Smooth muscle cell (in vitro differentiated cells): Measurements from ENCODE around the gene OSTC. TPM values are rescaled to one million over a fixed set of nuclear protein-coding genes. Genes with fewer than 3 reads are reported as not detected.

ENCODE experiments used
- DNase-seq: peaks from one replicate; lab custom pipeline; 2025; ENCODE audit not compliant: unreplicated experiment; lab: John Stamatoyannopoulos, UW
- H2AFZ ChIP-seq: fragments of 200-600 bp; sonication (generic); 2 replicates; pipeline ENCODE4 v1.6.0; 2016; ENCODE audit warnings: antibody characterized with exemption, low read depth, mild to moderate bottlenecking
- H3F3A ChIP-seq: fragments of 200-600 bp; sonication (generic); 2 replicates; pipeline ENCODE4 v1.6.0; 2017; ENCODE audit warnings: antibody characterized with exemption, low read depth
- H3K27ac ChIP-seq: fragments of 200-600 bp; sonication (generic); 2 replicates; pipeline ENCODE4 v1.5.1; 2016; ENCODE audit warnings: low read depth, mild to moderate bottlenecking
- H3K27me3 ChIP-seq: fragments of 200-600 bp; sonication (generic); 2 replicates; pipeline ENCODE4 v1.6.1; 2016; ENCODE audit warnings: low read depth, mild to moderate bottlenecking
- H3K36me3 ChIP-seq: fragments of 200-600 bp; sonication (generic); 2 replicates; pipeline ENCODE4 v1.5.1; 2016; ENCODE audit warnings: low read depth
- H3K4me1 ChIP-seq: fragments of 200-600 bp; sonication (generic); 2 replicates; pipeline ENCODE4 v1.5.1; 2016; ENCODE audit warnings: low read depth
- H3K4me2 ChIP-seq: fragments of 200-600 bp; sonication (generic); 2 replicates; pipeline ENCODE4 v1.6.0; 2016; ENCODE audit warnings: mild to moderate bottlenecking
- H3K4me3 ChIP-seq: fragments of 200-600 bp; sonication (generic); 2 replicates; pipeline ENCODE4 v1.5.1; 2016; ENCODE audit warnings: mild to moderate bottlenecking
- H3K79me2 ChIP-seq: fragments of 200-600 bp; sonication (generic); 2 replicates; pipeline ENCODE4 v1.6.0; 2016; ENCODE audit warnings: low read depth, mild to moderate bottlenecking
- H3K9ac ChIP-seq: fragments of 200-600 bp; sonication (generic); 2 replicates; pipeline ENCODE4 v1.6.0; 2016; ENCODE audit warnings: low read depth
- H3K9me3 ChIP-seq: fragments of 200-600 bp; sonication (generic); replicated peaks from 2 replicates; pipeline ENCODE4 v1.5.1; 2016; ENCODE audit warnings: low read depth
- H4K20me1 ChIP-seq: fragments of 200-600 bp; sonication (generic); 2 replicates; pipeline ENCODE4 v1.6.0; 2016; ENCODE audit warnings: low read depth
- CTCF ChIP-seq: fragments of 200-600 bp; sonication (generic); IDR thresholded peaks from 2 replicates; pipeline ENCODE4 v1.5.1; 2017; ENCODE audit warnings: borderline replicate concordance, mild to moderate bottlenecking, antibody characterized with exemption; ENCODE audit not compliant: insufficient read depth, poor library complexity, severe bottlenecking
- WGBS: methylation state at CpG from one replicate; pipeline ENCODE4 v1.1.7; 2016; ENCODE audit warnings: low lambda C conversion rate; 5-methylcytosine and 5-hydroxymethylcytosine counted together
- polyA plus RNA-seq: library from polyadenylated mRNA; unstranded; fragments of >200 nt; fragmentation: Nextera tagmentation; extraction: Ambion mirVana; gene quantifications from 2 replicates; pipeline ENCODE4 v1.2.1, GENCODE V29; 2016
- total RNA-seq: library from RNA; depleted of rRNA; stranded (reverse); fragments of >200 nt; gene quantifications from 2 replicates; pipeline ENCODE4 v1.2.3, GENCODE V29; 2014

Gene OSTC
- total and polyA plus RNA-seq, 2 experiments from 2014 or later, result 754 to 765 TPM

- peaks cover 7% of the 10 kb centered on the region for H3F3A ChIP-seq
- peak overlapping the region; percentile 92 for H3K4me2 ChIP-seq
- peaks cover 41% of the 10 kb centered on the region for H3K79me2 ChIP-seq
- no peak for TF ChIP-seq CTCF
- H3K4me3 ChIP-seq, result peak overlapping the region; percentile 84
- H3K36me3 ChIP-seq, result peaks cover 15% of the 10 kb centered on the region
- H4K20me1 ChIP-seq, result peaks cover 39% of the 10 kb centered on the region
- H2AFZ ChIP-seq, result peak overlapping the region; percentile 98
- peaks cover 7% of the 10 kb centered on the region for H3K9me3 ChIP-seq
- peak overlapping the region; percentile 59 for H3K27ac ChIP-seq
- 73% methylated on average over 7 of the region's 7 CpGs for WGBS
- H3K27me3 ChIP-seq, result no peaks in the 10 kb centered on the region
- H3K4me1 ChIP-seq, result peaks cover 22% of the 10 kb centered on the region
- no peak for DNase-seq
- H3K9ac ChIP-seq, result peak overlapping the region; percentile 47
These were observed 30.9 kb upstream of the OSTC start for GRCh38 chr4:108619372-108620100.

- TF ChIP-seq CTCF, result no peak
- under 1% methylated on average over 32 of the region's 32 CpGs for WGBS
These were observed 30.1 kb upstream of the OSTC start, which contains the start of gene RPL34 for GRCh38 chr4:108620101-108620932. TSS of gene RPL34 (plus strand) at chr4:108620576. CDS start at chr4:108621960, 1,384 bp downstream.

GRCh38 chr4:108620933-108621905, 29.2 kb upstream of the OSTC start:
- Histone ChIP-seq H3K27me3 (no peaks in the 10 kb centered on the region), H3K4me1 (peaks cover 22% of the 10 kb centered on the region), H3F3A (peaks cover 7% of the 10 kb centered on the region), H3K4me3 (peak overlapping the region; percentile 84), H3K9me3 (no peaks in the 10 kb centered on the region), H3K79me2 (peaks cover 46% of the 10 kb centered on the region), H3K27ac (peak overlapping the region; percentile 80), H3K4me2 (peak overlapping the region; percentile 94), H2AFZ (peak overlapping the region; percentile 90), H3K36me3 (peaks cover 28% of the 10 kb centered on the region), H3K9ac (peak overlapping the region; percentile 93), H4K20me1 (peaks cover 56% of the 10 kb centered on the region)
- 9% methylated on average over 23 of the region's 23 CpGs for whole genome bisulfite sequencing
- DNase-seq, result no peak
- TF ChIP-seq CTCF, result no peak

More at GRCh38 chr4:108620101-108620932, 30.1 kb upstream of the OSTC start, which contains the start of gene RPL34:
- H3K27ac ChIP-seq, result peak within 1 kb of the TSS; percentile 80
- H4K20me1 ChIP-seq, result peaks cover 47% of the 10 kb centered on the region
- H3K4me1 ChIP-seq, result peaks cover 22% of the 10 kb centered on the region
- peak within 1 kb of the TSS; percentile 84 for H3K4me3 ChIP-seq
- DNase-seq, result peak; percentile 62
- H3K36me3 ChIP-seq, result peaks cover 23% of the 10 kb centered on the region
- H2AFZ ChIP-seq, result peak within 1 kb of the TSS; percentile 98
- no peaks in the 10 kb centered on the region for H3K27me3 ChIP-seq
- H3F3A ChIP-seq, result peaks cover 7% of the 10 kb centered on the region
- H3K79me2 ChIP-seq, result peaks cover 46% of the 10 kb centered on the region
- H3K4me2 ChIP-seq, result peak within 1 kb of the TSS; percentile 94
- H3K9ac ChIP-seq, result peak within 1 kb of the TSS; percentile 93
- no peaks in the 10 kb centered on the region for H3K9me3 ChIP-seq
